HepG2 (cell line): ENCODE results near the gene GATD1. TPM values are rescaled to one million over a fixed set of nuclear protein-coding genes. Genes with fewer than 3 reads are reported as not detected.

Experiments
- ATAC-seq: fragments of 200-7000 bp; cut with Tn5 transposase; 3 replicates; pipeline ENCODE4 v1.9.1; 2020; ENCODE audit warnings: mild to moderate bottlenecking, moderate library complexity
- BruUV-seq: library from RNA; stranded (reverse); fragments of 400-500 nt; replicated peaks from 2 replicates; lab custom pipeline; 2021; lab: Mats Ljungman, UMichigan
- CTCF ChIA-PET: fragments of 300-600 bp; formaldehyde crosslinking; extraction: SDS; loops from one replicate; lab custom pipeline; 2021; ENCODE audit warnings: low total read pairs, inconsistent platforms, low intra/inter-chr PET ratio; lab: Yijun Ruan, JAX
- POLR2A ChIA-PET: fragments of 350-600 bp; sonication (Branson Sonifier 250); formaldehyde crosslinking; loops from one replicate; lab custom pipeline; 2020; ENCODE audit warnings: antibody characterized with exemption, inconsistent platforms; lab: Yijun Ruan, JAX
- DNase-seq: peaks from one replicate; pipeline ENCODE4 v3.0.0-alpha.2; 2015; ENCODE audit warnings: low spot score
- FAIRE-seq: peaks from 3 replicates; lab custom pipeline; 2011; peaks lifted over from hg19 to GRCh38; lab: Jason Lieb, UNC
- H2AFZ ChIP-seq: one replicate; pipeline ENCODE4 v1.6.1; 2011; ENCODE audit warnings: low read length, inconsistent platforms
- H3K27ac ChIP-seq: fragments of 300-600 bp; 3 replicates; pipeline ENCODE4 v1.8.0; 2011; ENCODE audit warnings: mixed run types, mild to moderate bottlenecking, mixed read lengths, low read length, inconsistent platforms; ENCODE audit not compliant: insufficient read depth; ENCODE audit errors: extremely low read length
- H3K27me3 ChIP-seq, 2 experiments: fragments of 200-600 bp in 1 of 2; 2 replicates in 1 of 2; 3 replicates in 1 of 2; pipeline versions ENCODE4 v1.6.0 to v1.8.0; 2011; ENCODE audit warnings: low read length in 2 of 2, mild to moderate bottlenecking in 2 of 2, moderate library complexity in 2 of 2, inconsistent platforms in 1 of 2; ENCODE audit not compliant: insufficient read depth in 2 of 2, control insufficient read depth in 1 of 2
- H3K36me3 ChIP-seq, 2 experiments: fragments of 200-600 bp in 1 of 2; replicated peaks in 1 of 2; 2 replicates in 1 of 2; 3 replicates in 1 of 2; pipeline versions ENCODE4 v1.5.1 to v1.8.0; 2011; ENCODE audit warnings: low read length in 2 of 2, inconsistent platforms in 1 of 2; ENCODE audit not compliant: insufficient read depth in 2 of 2, control insufficient read depth in 1 of 2
- H3K4me1 ChIP-seq: 2 replicates; pipeline ENCODE4 v1.5.1; 2012; ENCODE audit warnings: low read length, inconsistent platforms; ENCODE audit not compliant: insufficient read depth
- H3K4me2 ChIP-seq: 2 replicates; pipeline ENCODE4 v1.6.0; 2011; ENCODE audit warnings: low read depth, low read length, inconsistent platforms
- H3K4me3 ChIP-seq, 3 experiments: fragments of 200-600 bp in 1 of 3; sonication (generic), shearing (Covaris generic) in 1 of 3; replicated peaks in 1 of 3; 2 replicates each; pipeline ENCODE4 v1.5.1; 2011 to 2016; ENCODE audit warnings: low read length in 3 of 3, inconsistent platforms in 2 of 3, low read depth in 2 of 3, mild to moderate bottlenecking in 2 of 3, control low read depth in 1 of 3, mixed read lengths in 1 of 3; ENCODE audit not compliant: insufficient read depth in 1 of 3
- H3K79me2 ChIP-seq: one replicate; pipeline ENCODE4 v1.6.1; 2011; ENCODE audit warnings: low read length, inconsistent platforms; ENCODE audit not compliant: insufficient read depth
- H3K9ac ChIP-seq: 2 replicates; pipeline ENCODE4 v1.6.0; 2011; ENCODE audit warnings: mild to moderate bottlenecking, low read depth, low read length, inconsistent platforms; ENCODE audit not compliant: insufficient read depth
- H3K9me3 ChIP-seq: 2 replicates; pipeline ENCODE4 v1.5.1; 2012; ENCODE audit warnings: mild to moderate bottlenecking, low read length
- H4K20me1 ChIP-seq: 2 replicates; pipeline ENCODE4 v1.6.0; 2011; ENCODE audit warnings: inconsistent platforms, mild to moderate bottlenecking, low read length, moderate library complexity; ENCODE audit not compliant: insufficient read depth
- ATRX ChIP-seq: sonication (generic); formaldehyde crosslinking; IDR thresholded peaks from 2 replicates; pipeline ENCODE4 v1.4.0; 2020; ENCODE audit warnings: missing genetic modification reagents, borderline replicate concordance
- CREB1 ChIP-seq, 2 experiments: fragments of 450-650 bp in 1 of 2; IDR thresholded peaks; 2 replicates each; pipeline ENCODE4 v1.6.1; 2016 to 2017; ENCODE audit warnings: control low read depth in 1 of 2, mild to moderate bottlenecking in 1 of 2, missing compliant biosample characterization in 1 of 2, missing genetic modification characterization in 1 of 2
- EED ChIP-seq: sonication (generic); formaldehyde crosslinking; IDR thresholded peaks from 2 replicates; pipeline ENCODE4 v1.5.0; 2020; ENCODE audit warnings: mild to moderate bottlenecking, missing genetic modification reagents
- GABPB1 ChIP-seq: IDR thresholded peaks from 2 replicates; pipeline ENCODE4 v1.6.1; 2016; ENCODE audit warnings: mild to moderate bottlenecking, missing genetic modification reagents, moderate library complexity, missing compliant biosample characterization
- MXD4 ChIP-seq: IDR thresholded peaks from 2 replicates; pipeline ENCODE4 v1.6.1; 2016; ENCODE audit warnings: mild to moderate bottlenecking, missing biosample characterization, missing genetic modification reagents
- RXRA ChIP-seq: sonication (generic); formaldehyde crosslinking; IDR thresholded peaks from 2 replicates; pipeline ENCODE4 v1.5.1; 2020; ENCODE audit warnings: missing genetic modification reagents
- SNAI1 ChIP-seq: sonication (generic); formaldehyde crosslinking; IDR thresholded peaks from 2 replicates; pipeline ENCODE4 v1.5.0; 2020; ENCODE audit warnings: mild to moderate bottlenecking, missing genetic modification reagents, borderline replicate concordance
- SOX6 ChIP-seq, 2 experiments: fragments of 450-650 bp in 1 of 2; sonication (generic) in 1 of 2; formaldehyde crosslinking in 1 of 2; IDR thresholded peaks; 2 replicates each; pipeline versions ENCODE4 v1.4.0 to v1.6.1; 2017 to 2020; ENCODE audit warnings: antibody characterized with exemption in 1 of 2, mild to moderate bottlenecking in 1 of 2, missing genetic modification reagents in 1 of 2
- SP4 ChIP-seq: sonication (generic); formaldehyde crosslinking; IDR thresholded peaks from 2 replicates; pipeline ENCODE4 v1.8.1; 2023; ENCODE audit warnings: mild to moderate bottlenecking, missing genetic modification reagents
- TCF7 ChIP-seq: sonication (generic); IDR thresholded peaks from 2 replicates; pipeline ENCODE4 v1.6.1; 2016; ENCODE audit warnings: antibody characterized with exemption, low read depth
- TMF1 ChIP-seq: sonication (generic); formaldehyde crosslinking; IDR thresholded peaks from 2 replicates; pipeline ENCODE4 v1.8.1; 2022; ENCODE audit warnings: low read depth, missing genetic modification reagents
- ZBTB14 ChIP-seq: sonication (generic); formaldehyde crosslinking; IDR thresholded peaks from 2 replicates; pipeline ENCODE4 v1.4.0; 2020; ENCODE audit warnings: missing genetic modification reagents
- ZNF20 ChIP-seq: sonication (generic); formaldehyde crosslinking; IDR thresholded peaks from 2 replicates; pipeline ENCODE4 v1.4.0; 2020; ENCODE audit warnings: mild to moderate bottlenecking, moderate library complexity, missing genetic modification reagents
- ZNF275 ChIP-seq: sonication (generic); formaldehyde crosslinking; IDR thresholded peaks from 2 replicates; pipeline ENCODE4 v1.8.0; 2022; ENCODE audit warnings: missing genetic modification reagents, mild to moderate bottlenecking, inconsistent platforms, borderline replicate concordance
- ZNF530 ChIP-seq: sonication (generic); formaldehyde crosslinking; IDR thresholded peaks from 2 replicates; pipeline ENCODE4 v1.5.0; 2020; ENCODE audit warnings: low read depth, mild to moderate bottlenecking, missing genetic modification reagents
- ZNF7 ChIP-seq: IDR thresholded peaks from 2 replicates; pipeline ENCODE4 v1.6.1; 2016; ENCODE audit warnings: missing biosample characterization, missing genetic modification reagents
- ZSCAN21 ChIP-seq: sonication (generic); formaldehyde crosslinking; IDR thresholded peaks from 2 replicates; pipeline ENCODE4 v1.8.0; 2022; ENCODE audit warnings: mild to moderate bottlenecking, missing genetic modification reagents, moderate library complexity, borderline replicate concordance
- WGBS: methylation state at CpG from one replicate; pipeline ENCODE4 v1.1.6; 2017; ENCODE audit warnings: low lambda C conversion rate; 5-methylcytosine and 5-hydroxymethylcytosine counted together
- in situ Hi-C: cut with HindIII; loops from 2 replicates; pipeline ENCODE4 v1.10.0; 2017; ENCODE audit warnings: low pct_unique_long_range_greater_than_20kb; ENCODE audit not compliant: extremely low pct_ligation_motif_present
- intact Hi-C: fragments of 100-400 bp; cut with micrococcal nuclease; formaldehyde crosslinking; loops from one replicate; pipeline ENCODE4 v1.10.0; 2022; ENCODE audit not compliant: unreplicated experiment
- polyA plus RNA-seq, 8 experiments: library from polyadenylated mRNA; depleted of rRNA in 3 of 8; stranded (reverse) in 7 of 8; unstranded in 1 of 8; fragments of >200 nt; fragmentation: Illumina TruSeq in 4 of 8; extraction: Trizol in 4 of 8; gene quantifications; 2 replicates each; pipeline versions ENCODE4 v1.2.1 to v1.2.3, GENCODE V29; 2011 to 2016; ENCODE audit warnings: low read depth in 4 of 8, missing spikeins in 1 of 8, mixed read lengths in 1 of 8; ENCODE audit not compliant: insufficient read depth in 1 of 8
- total RNA-seq, 5 experiments: library from RNA; depleted of rRNA; stranded (reverse); fragments of >200 nt; fragmentation: Illumina TruSeq; extraction: Trizol; gene quantifications; 2 replicates each; pipeline ENCODE4 v1.2.3, GENCODE V29; 2016; ENCODE audit warnings: low read depth in 1 of 5
- TF ChIP-seq, protein P1 (sequence below): sonication (generic); formaldehyde crosslinking; IDR thresholded peaks from 2 replicates; pipeline ENCODE4 v1.5.0; 2020; ENCODE audit warnings: missing genetic modification reagents

Gene GATD1
- total and polyA plus RNA-seq, 2 of the 13 experiments (the other 11 are each of a cell fraction or from before 2014, with no cell fraction given): 31.3 to 60.5 TPM

- peak overlapping the region; percentile 83 to 97 (median 94) for H3K4me3 ChIP-seq
- H3K36me3 ChIP-seq: no peaks in the 10 kb centered on the region; a peak in 1 of 5 replicates
- POLR2A ChIA-PET: interaction anchor here (0.6 to 5.3 kb wide), 18 partner anchors 9 to 896 kb away, joined by 3 to 44 read pairs (median 4); partner anchors contain the start of genes DEAF1, GATD1, PHRF1 and PIDD1
- H3K9me3 ChIP-seq: no peaks in the 10 kb centered on the region
- FAIRE-seq (peak; percentile 34), DNase-seq (peak; percentile 79), ATAC-seq (peak; percentile 68)
- H4K20me1 ChIP-seq: no peaks in the 10 kb centered on the region
- peak overlapping the region; percentile 82 for H3K9ac ChIP-seq
- peak overlapping the region; percentile 80 for H3K27ac ChIP-seq
- in situ Hi-C loops (no loop called here), intact Hi-C loops (no loop called here)
- H3K27me3 ChIP-seq: no peaks in the 10 kb centered on the region; a peak in 1 of 5 replicates
- WGBS: 3% methylated on average over 5 of the region's 26 CpGs
- H3K4me1 ChIP-seq: no peaks in the 10 kb centered on the region
- BruUV-seq: no TSS peak
- CTCF ChIA-PET: no interaction called here
- peaks cover 4% of the 10 kb centered on the region for H3K79me2 ChIP-seq
- no peak overlapping the region for H2AFZ ChIP-seq
- peak overlapping the region; percentile 100 for H3K4me2 ChIP-seq
- TF ChIP-seq ZSCAN21 (no peak), TCF7 (no peak), ZNF7 (no peak), ZNF275 (CRISPR knock-in tag) (no peak), SP4 (no peak), TMF1 (no peak; the same call in 1 of the 2 replicates), CREB1 (IDR thresholded peaks at IDR 0.05) (no peak), CREB1 (CRISPR knock-in tag; IDR thresholded peaks at IDR 0.05) (no peak), ZNF20 (CRISPR knock-in tag) (no peak), GABPB1 (CRISPR knock-in tag) (peak; percentile 41), SOX6 (IDR thresholded peaks at IDR 0.05) (no peak), SOX6 (CRISPR knock-in tag; IDR thresholded peaks at IDR 0.05) (no peak), EED (peak; percentile 14; the same call in 1 of the 2 replicates), RXRA (CRISPR knock-in tag) (no peak), SNAI1 (CRISPR knock-in tag) (no peak), ZNF530 (CRISPR knock-in tag) (no peak), MXD4 (CRISPR knock-in tag) (peak; percentile 56; the same call in 1 of the 2 replicates), ZBTB14 (CRISPR knock-in tag) (no peak), ATRX (no peak)
- TF ChIP-seq, protein P1, sequence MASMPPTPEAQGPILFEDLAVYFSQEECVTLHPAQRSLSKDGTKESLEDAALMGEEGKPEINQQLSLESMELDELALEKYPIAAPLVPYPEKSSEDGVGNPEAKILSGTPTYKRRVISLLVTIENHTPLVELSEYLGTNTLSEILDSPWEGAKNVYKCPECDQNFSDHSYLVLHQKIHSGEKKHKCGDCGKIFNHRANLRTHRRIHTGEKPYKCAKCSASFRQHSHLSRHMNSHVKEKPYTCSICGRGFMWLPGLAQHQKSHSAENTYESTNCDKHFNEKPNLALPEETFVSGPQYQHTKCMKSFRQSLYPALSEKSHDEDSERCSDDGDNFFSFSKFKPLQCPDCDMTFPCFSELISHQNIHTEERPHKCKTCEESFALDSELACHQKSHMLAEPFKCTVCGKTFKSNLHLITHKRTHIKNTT (CRISPR knock-in tag): no peak
These were observed 18.6 kb upstream of the GATD1 start for GRCh38 chr11:795634-796564.
